Choroid plexus epithelial cell (primary cell): ENCODE measurements around the gene GLOD4.
A peak's percentile ranks its signal among the peaks of the same experiment; 100 is the strongest.
"Not testable (repeated sequence)": the region's sequence is repeated elsewhere in the genome, so short reads cannot be mapped to it uniquely, and the experiment has no call there.

Experiments used
- DNase-seq: peaks from one replicate; pipeline ENCODE4 v3.0.0-alpha.2; 2010; ENCODE audit warnings: low read depth
- H3K4me3 ChIP-seq: 2 replicates; pipeline ENCODE4 v1.5.1; 2011; ENCODE audit warnings: low read depth, mild to moderate bottlenecking, control low read depth, low read length, moderate library complexity
- TF ChIP-seq, protein P1 (sequence below): conservative IDR thresholded peaks from 2 replicates; pipeline ENCODE4 v1.5.1; 2011; ENCODE audit warnings: low read depth, mild to moderate bottlenecking, control low read depth, inconsistent platforms, low read length, moderate library complexity

Gene GLOD4

DNA sequence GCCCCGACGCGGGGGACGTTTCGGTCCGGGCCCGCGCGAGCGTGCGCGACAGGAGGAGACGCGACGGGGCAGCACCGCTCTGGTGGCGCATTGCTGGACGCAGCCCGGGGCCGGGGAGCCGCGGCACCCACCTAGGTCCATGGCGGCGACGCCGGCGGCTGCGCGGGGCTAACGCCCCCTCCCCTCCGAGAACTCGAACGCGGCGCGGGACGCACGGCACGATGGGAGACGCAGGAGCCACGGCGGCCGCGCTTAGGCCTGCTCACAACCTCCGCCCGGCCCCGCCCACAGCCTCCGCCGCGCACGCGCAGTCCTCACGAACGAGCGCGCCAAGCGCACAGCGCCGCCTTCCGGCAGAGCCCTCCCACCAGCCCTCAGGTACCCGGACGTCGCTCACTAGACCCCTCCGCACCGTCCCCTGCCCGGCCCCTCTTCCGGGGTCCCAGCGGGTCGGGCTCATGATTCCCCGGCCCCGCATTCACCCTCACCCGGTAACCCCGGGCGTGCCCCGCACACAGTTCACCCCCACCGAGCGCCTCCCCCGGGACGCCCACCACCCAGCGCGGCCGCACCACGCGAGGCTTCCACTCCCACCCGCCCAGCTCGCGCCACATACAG lies 30.0 kb downstream of the GLOD4 start, which contains the start of gene GEMIN4:
Gene GEMIN4, minus strand, starts transcription at position 263 of the 618 bp plus-strand sequence. Its CDS starts 122 bp downstream, at position 141.
- TF ChIP-seq, protein P1, sequence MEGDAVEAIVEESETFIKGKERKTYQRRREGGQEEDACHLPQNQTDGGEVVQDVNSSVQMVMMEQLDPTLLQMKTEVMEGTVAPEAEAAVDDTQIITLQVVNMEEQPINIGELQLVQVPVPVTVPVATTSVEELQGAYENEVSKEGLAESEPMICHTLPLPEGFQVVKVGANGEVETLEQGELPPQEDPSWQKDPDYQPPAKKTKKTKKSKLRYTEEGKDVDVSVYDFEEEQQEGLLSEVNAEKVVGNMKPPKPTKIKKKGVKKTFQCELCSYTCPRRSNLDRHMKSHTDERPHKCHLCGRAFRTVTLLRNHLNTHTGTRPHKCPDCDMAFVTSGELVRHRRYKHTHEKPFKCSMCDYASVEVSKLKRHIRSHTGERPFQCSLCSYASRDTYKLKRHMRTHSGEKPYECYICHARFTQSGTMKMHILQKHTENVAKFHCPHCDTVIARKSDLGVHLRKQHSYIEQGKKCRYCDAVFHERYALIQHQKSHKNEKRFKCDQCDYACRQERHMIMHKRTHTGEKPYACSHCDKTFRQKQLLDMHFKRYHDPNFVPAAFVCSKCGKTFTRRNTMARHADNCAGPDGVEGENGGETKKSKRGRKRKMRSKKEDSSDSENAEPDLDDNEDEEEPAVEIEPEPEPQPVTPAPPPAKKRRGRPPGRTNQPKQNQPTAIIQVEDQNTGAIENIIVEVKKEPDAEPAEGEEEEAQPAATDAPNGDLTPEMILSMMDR = peak; percentile 80
- peak within 1 kb of the TSS; percentile 75 for H3K4me3 ChIP-seq
- peak; percentile 90 for DNase-seq

DNA sequence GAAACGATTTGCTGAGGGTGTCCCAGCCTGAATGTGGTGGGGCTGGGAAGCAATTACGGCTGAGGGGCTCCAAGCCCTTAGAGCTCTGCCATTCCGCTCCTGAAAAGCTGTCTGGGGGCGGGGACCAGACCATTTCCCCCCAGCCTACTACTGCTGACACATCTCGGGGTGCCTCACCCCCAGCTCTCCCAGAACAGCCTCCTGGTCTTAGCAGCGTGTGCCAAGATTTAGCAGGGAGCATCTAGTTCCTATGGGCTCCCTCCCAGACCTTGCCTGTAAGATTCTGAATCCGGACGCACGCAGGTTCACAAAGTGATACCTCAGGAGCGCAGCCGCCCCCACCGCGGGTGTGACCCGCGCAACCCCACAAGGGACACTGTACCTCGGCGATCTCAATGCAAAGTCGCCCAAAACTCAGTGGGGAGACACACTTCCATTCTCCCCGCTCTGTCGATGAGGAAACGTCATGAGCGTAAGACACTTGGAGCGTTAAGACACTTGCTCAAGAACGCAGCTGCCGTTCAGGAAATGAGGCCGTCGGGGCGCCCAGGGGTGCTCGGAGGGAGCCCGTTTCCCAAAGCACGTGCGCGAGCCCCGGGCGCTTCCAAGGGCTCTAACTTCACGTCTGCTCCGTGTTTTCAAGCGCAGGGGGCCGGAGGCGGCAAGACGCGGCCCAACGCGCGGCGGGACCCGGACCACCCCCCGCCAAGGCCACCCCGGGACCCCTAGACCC lies 30.6 kb downstream of the GLOD4 start:
- peak overlapping the region; percentile 75 for H3K4me3 ChIP-seq
- DNase-seq = peak; percentile 52
- TF ChIP-seq, protein P1 = no peak

DNA sequence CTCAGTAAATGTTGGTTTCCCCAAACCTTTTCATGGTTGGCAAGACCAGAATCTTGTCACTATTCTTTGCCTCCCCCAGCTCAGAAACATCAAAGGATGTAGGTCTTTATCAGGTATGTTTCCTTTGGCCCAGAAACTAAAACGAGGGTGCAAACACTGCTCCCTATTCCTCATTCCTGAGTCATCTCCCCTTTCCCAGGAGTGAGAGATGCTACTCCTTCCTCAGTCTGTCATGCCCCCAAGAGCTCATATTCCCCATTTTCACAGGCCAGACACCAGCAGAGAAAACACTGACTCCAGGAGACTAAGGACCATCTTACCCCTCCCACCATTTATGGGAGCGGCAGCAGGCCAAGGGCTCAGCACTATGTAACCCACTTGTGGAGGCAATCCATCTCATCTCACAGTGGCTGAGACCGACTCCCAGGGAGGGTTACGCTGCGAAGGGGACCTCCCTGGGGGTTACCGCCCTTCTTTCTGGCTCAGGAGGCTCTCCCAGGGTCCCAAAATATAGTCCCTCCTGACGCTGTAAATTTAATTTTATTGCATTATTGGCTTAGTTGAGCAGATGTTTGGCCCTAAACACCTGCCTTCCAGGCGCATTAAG lies 31.5 kb downstream of the GLOD4 start:
- H3K4me3 ChIP-seq = no peak overlapping the region
- TF ChIP-seq, protein P1 = no peak
- no peak for DNase-seq

DNA sequence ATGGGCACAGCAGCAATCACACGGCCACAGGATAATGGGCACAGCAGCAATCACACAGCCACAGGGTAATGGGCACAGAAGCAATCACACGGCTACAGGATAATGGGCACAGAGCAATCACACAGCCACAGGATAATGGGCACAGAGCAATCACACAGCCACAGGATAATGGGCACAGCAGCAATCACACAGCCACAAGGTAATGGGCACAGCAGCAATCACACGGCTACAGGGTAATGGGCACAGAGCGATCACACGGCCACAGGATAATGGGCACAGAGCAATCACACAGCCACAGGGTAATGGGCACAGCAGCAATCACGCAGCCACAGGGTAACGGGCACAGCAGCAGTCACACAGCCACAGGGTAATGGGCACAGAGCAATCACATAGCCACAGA lies 32.7 kb downstream of the GLOD4 start:
- DNase-seq, H3K4me3 ChIP-seq: not testable (repeated sequence)

DNA sequence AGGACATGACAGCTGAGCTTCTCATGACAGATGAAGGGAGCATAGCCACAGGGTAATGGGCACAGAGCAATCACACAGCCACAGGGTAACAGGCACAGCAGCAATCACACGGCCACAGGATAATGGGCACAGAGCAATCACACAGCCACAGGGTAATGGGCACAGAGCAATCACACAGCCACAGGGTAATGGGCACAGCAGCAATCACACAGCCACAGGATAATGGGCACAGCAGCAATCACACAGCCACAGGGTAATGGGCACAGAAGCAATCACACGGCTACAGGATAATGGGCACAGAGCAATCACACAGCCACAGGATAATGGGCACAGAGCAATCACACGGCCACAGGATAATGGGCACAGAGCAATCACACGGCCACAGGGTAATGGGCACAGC lies 33.5 kb downstream of the GLOD4 start:
- DNase-seq = not testable (repeated sequence)

DNA sequence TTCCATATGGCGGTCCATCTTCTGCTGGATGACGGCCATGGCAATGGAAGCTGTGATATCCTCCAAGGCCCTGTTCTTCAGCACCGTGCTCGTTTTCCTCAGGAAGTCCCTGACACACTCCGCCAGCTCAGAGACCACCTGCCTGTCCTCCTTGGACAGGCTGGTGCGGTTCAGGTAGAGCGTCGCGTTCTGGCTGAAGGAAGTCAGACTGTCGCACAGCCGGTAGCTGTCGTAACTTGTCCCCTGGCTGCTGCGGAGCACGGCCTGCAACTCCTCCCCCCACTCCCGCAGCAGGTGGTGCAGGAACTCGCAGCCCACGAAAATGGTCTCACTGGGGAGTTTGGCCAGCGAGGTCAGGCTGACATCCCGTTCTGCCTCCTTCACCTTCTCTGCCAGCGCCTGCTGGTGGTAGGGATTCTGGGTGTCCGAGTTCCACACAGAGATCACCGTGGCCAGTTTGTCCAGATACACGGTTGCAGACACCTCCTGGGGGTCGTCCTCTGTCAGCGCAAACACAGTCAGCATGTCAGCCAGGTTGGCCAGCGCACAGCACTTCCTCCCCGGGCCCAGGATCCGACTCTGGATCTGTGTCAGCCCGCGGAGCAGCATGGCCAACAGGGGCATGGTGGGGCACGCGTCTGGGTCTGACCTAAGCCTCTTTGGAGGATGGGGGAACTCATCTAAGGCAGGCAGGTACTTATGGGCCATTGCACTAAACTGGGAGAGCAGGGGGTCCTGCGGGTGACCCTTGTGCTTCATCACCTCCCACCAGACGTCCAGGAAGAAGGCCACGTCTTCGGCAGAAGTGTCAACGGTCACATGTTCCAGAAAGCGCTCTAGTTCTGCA lies 35.1 kb downstream of the GLOD4 start:
- DNase-seq = no peak
- TF ChIP-seq, protein P1 = no peak
- H3K4me3 ChIP-seq = no peak overlapping the region

More for the DNA sequence above, 33.5 kb downstream of the GLOD4 start:
- not testable (repeated sequence) for H3K4me3 ChIP-seq

DNA sequence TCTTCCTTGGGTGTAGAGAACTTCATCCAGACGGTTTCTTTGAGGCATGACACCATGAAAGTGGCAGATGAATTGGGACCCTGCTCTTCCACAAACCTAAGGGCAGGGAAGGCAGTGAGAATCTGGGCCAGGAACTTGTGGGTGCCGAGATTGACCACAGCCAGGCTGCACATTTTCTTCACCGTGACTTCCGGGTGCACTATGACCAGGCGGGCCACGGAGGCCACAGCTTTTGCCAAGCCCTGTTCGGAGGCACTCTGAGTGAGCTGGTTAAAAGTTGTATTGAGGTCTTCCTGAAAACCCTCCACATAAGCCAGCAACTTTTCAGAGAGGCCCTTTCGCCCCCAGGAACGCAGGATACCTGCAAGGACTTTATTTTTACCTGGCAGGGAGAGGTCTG lies 35.9 kb downstream of the GLOD4 start:
- TF ChIP-seq, protein P1 = no peak

More for the DNA sequence above, 35.9 kb downstream of the GLOD4 start:
- H3K4me3 ChIP-seq = no peak overlapping the region
- no peak for DNase-seq
